Smooth muscle cell (in vitro differentiated cells): ENCODE measurements around the gene LRRK2. TPM values are rescaled to one million over a fixed set of nuclear protein-coding genes. Genes with fewer than 3 reads are reported as not detected.
"Not testable (repeated sequence)": the region's sequence is repeated elsewhere in the genome, so short reads cannot be mapped to it uniquely, and the experiment has no call there.

ENCODE experiments used
- DNase-seq: peaks from one replicate; lab custom pipeline; 2025; ENCODE audit not compliant: unreplicated experiment; lab: John Stamatoyannopoulos, UW
- H2AFZ ChIP-seq: fragments of 200-600 bp; sonication (generic); 2 replicates; pipeline ENCODE4 v1.6.0; 2016; ENCODE audit warnings: antibody characterized with exemption, low read depth, mild to moderate bottlenecking
- H3F3A ChIP-seq: fragments of 200-600 bp; sonication (generic); 2 replicates; pipeline ENCODE4 v1.6.0; 2017; ENCODE audit warnings: antibody characterized with exemption, low read depth
- H3K27ac ChIP-seq: fragments of 200-600 bp; sonication (generic); 2 replicates; pipeline ENCODE4 v1.5.1; 2016; ENCODE audit warnings: low read depth, mild to moderate bottlenecking
- H3K27me3 ChIP-seq: fragments of 200-600 bp; sonication (generic); 2 replicates; pipeline ENCODE4 v1.6.1; 2016; ENCODE audit warnings: low read depth, mild to moderate bottlenecking
- H3K36me3 ChIP-seq: fragments of 200-600 bp; sonication (generic); 2 replicates; pipeline ENCODE4 v1.5.1; 2016; ENCODE audit warnings: low read depth
- H3K4me1 ChIP-seq: fragments of 200-600 bp; sonication (generic); 2 replicates; pipeline ENCODE4 v1.5.1; 2016; ENCODE audit warnings: low read depth
- H3K4me2 ChIP-seq: fragments of 200-600 bp; sonication (generic); 2 replicates; pipeline ENCODE4 v1.6.0; 2016; ENCODE audit warnings: mild to moderate bottlenecking
- H3K4me3 ChIP-seq: fragments of 200-600 bp; sonication (generic); 2 replicates; pipeline ENCODE4 v1.5.1; 2016; ENCODE audit warnings: mild to moderate bottlenecking
- H3K79me2 ChIP-seq: fragments of 200-600 bp; sonication (generic); 2 replicates; pipeline ENCODE4 v1.6.0; 2016; ENCODE audit warnings: low read depth, mild to moderate bottlenecking
- H3K9ac ChIP-seq: fragments of 200-600 bp; sonication (generic); 2 replicates; pipeline ENCODE4 v1.6.0; 2016; ENCODE audit warnings: low read depth
- H3K9me3 ChIP-seq: fragments of 200-600 bp; sonication (generic); replicated peaks from 2 replicates; pipeline ENCODE4 v1.5.1; 2016; ENCODE audit warnings: low read depth
- H4K20me1 ChIP-seq: fragments of 200-600 bp; sonication (generic); 2 replicates; pipeline ENCODE4 v1.6.0; 2016; ENCODE audit warnings: low read depth
- CTCF ChIP-seq: fragments of 200-600 bp; sonication (generic); IDR thresholded peaks from 2 replicates; pipeline ENCODE4 v1.5.1; 2017; ENCODE audit warnings: borderline replicate concordance, mild to moderate bottlenecking, antibody characterized with exemption; ENCODE audit not compliant: insufficient read depth, poor library complexity, severe bottlenecking
- WGBS: methylation state at CpG from one replicate; pipeline ENCODE4 v1.1.7; 2016; ENCODE audit warnings: low lambda C conversion rate; 5-methylcytosine and 5-hydroxymethylcytosine counted together
- polyA plus RNA-seq: library from polyadenylated mRNA; unstranded; fragments of >200 nt; fragmentation: Nextera tagmentation; extraction: Ambion mirVana; gene quantifications from 2 replicates; pipeline ENCODE4 v1.2.1, GENCODE V29; 2016
- total RNA-seq: library from RNA; depleted of rRNA; stranded (reverse); fragments of >200 nt; gene quantifications from 2 replicates; pipeline ENCODE4 v1.2.3, GENCODE V29; 2014

The LRRK2 gene
- total and polyA plus RNA-seq, 2 experiments from 2014 or later, result not detected

GRCh38 chr12:40241741-40242140, 16.9 kb downstream of the LRRK2 start:
- 91% methylated on average over 1 of the region's 1 CpG for WGBS
- Histone ChIP-seq H3K4me3 (no peak overlapping the region), H3K4me1 (no peaks in the 10 kb centered on the region), H3K9ac (no peak overlapping the region), H2AFZ (no peak overlapping the region), H3K36me3 (no peaks in the 10 kb centered on the region), H3K79me2 (no peaks in the 10 kb centered on the region), H3K27me3 (no peaks in the 10 kb centered on the region), H3K9me3 (no peaks in the 10 kb centered on the region), H3K27ac (no peak overlapping the region), H4K20me1 (no peaks in the 10 kb centered on the region), H3K4me2 (no peak overlapping the region), H3F3A (no peaks in the 10 kb centered on the region)
- no peak for DNase-seq
- no peak for TF ChIP-seq CTCF

GRCh38 chr12:40244526-40245156, 19.8 kb downstream of the LRRK2 start:
- H3F3A ChIP-seq, H3K9me3 ChIP-seq, H3K4me3 ChIP-seq, H4K20me1 ChIP-seq, DNase-seq, H3K4me2 ChIP-seq, H3K36me3 ChIP-seq, H3K4me1 ChIP-seq, H2AFZ ChIP-seq, H3K9ac ChIP-seq, H3K79me2 ChIP-seq, H3K27ac ChIP-seq, H3K27me3 ChIP-seq: not testable (repeated sequence)
- 86% methylated on average over 5 of the region's 5 CpGs for whole genome bisulfite sequencing

GRCh38 chr12:40248034-40248433, 23.2 kb downstream of the LRRK2 start:
- H3K9me3 ChIP-seq, result no peaks in the 10 kb centered on the region
- no peaks in the 10 kb centered on the region for H3K36me3 ChIP-seq
- no peaks in the 10 kb centered on the region for H3K4me1 ChIP-seq
- WGBS, result 70% methylated on average over 1 of the region's 1 CpG
- H3F3A ChIP-seq, result no peaks in the 10 kb centered on the region
- no peak overlapping the region for H3K27ac ChIP-seq
- DNase-seq, result no peak
- no peak overlapping the region for H3K4me3 ChIP-seq
- H3K4me2 ChIP-seq, result no peak overlapping the region
- H3K27me3 ChIP-seq, result no peaks in the 10 kb centered on the region
- H3K79me2 ChIP-seq, result no peaks in the 10 kb centered on the region
- H2AFZ ChIP-seq, result no peak overlapping the region
- TF ChIP-seq CTCF, result no peak
- no peaks in the 10 kb centered on the region for H4K20me1 ChIP-seq
- no peak overlapping the region for H3K9ac ChIP-seq

GRCh38 chr12:40248585-40249297, 23.9 kb downstream of the LRRK2 start:
- Histone ChIP-seq H3K9ac (no peak overlapping the region), H3K9me3 (no peaks in the 10 kb centered on the region), H3K4me2 (no peak overlapping the region), H3K36me3 (no peaks in the 10 kb centered on the region), H3K4me1 (no peaks in the 10 kb centered on the region), H2AFZ (no peak overlapping the region), H3K27me3 (no peaks in the 10 kb centered on the region), H3K27ac (no peak overlapping the region), H3K4me3 (no peak overlapping the region), H4K20me1 (no peaks in the 10 kb centered on the region), H3F3A (no peaks in the 10 kb centered on the region), H3K79me2 (no peaks in the 10 kb centered on the region)
- WGBS, result 77% methylated on average over 4 of the region's 4 CpGs
- no peak for TF ChIP-seq CTCF
- no peak for DNase-seq

GRCh38 chr12:40250652-40251051, 25.9 kb downstream of the LRRK2 start:
- WGBS, result 91% methylated on average over 3 of the region's 3 CpGs
- H3K79me2 ChIP-seq, DNase-seq, H3F3A ChIP-seq, H3K9ac ChIP-seq, H4K20me1 ChIP-seq, H3K4me1 ChIP-seq, H3K4me3 ChIP-seq, H3K36me3 ChIP-seq, H3K27me3 ChIP-seq, H3K9me3 ChIP-seq, H3K4me2 ChIP-seq, H2AFZ ChIP-seq, H3K27ac ChIP-seq: not testable (repeated sequence)
